Stimulated activated CD8-positive, alpha-beta memory T cell treated with anti-CD3 and anti-CD28 coated beads, Interleukin-4, amount 100 ng/mL, for 48 hours (primary cell): ENCODE measurements around the gene FLNC.

ENCODE experiments used
- DNase-seq: peaks from one replicate; pipeline ENCODE4 v3.0.0-alpha.2; 2020

The FLNC gene

DNA sequence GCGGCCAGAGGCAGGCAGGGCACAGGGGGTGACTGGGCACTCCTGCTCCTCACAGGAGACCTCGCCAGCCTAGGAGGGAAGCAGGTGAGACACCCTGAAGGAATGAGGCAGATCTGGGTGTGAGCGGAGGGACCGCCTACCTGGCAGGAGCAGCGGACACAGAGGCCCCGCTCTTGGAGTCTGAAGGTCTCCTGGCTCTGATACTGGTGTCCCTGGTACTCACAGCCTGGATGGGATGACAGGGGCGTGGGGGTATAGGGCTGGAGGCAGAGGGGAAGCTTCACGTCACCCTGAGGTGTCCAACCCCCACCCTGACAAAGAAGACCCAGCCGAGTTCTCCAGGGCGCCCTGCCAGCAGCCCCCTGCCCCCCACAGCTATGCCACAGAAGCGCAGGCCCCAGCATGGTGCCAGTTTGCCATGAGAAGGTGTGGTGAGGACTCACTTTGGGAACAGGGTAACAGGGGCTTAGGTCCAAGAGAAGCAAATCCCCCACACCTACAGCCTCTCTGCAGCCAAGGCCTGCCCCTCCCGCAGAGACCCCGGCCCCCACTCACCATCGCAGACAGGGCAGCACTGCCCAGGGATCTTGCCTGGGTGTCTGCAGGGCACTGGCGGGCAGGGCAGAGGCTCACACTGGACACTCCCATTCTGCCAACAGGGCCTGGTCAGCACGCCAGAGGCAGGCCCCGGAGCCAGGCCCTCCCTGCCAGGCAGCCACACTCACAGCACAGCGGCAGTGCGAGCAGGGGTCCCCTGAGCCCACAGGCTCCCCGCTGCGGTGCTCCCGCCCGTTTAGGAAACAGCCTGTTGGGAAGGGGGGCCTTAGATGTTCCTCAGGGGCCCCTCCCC is 63.3 kb downstream of the FLNC start:
- no peak for DNase-seq

DNA sequence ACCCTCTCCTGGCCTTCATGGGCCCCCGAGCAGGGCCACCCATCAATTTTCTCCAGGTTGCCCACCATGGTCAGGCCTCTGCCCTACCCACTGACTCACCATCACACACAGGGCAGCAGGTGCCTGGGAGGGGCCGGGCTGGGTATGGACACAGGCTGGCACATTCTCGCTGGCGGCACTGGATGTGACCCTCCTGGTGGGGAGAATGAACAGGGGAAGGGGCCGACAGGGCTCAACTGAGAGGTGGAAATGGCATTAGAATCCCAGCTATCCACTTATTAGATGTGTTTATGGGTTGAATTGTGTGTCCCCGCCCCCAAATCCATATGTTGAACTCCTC is 63.9 kb downstream of the FLNC start:
- DNase-seq: no peak

DNA sequence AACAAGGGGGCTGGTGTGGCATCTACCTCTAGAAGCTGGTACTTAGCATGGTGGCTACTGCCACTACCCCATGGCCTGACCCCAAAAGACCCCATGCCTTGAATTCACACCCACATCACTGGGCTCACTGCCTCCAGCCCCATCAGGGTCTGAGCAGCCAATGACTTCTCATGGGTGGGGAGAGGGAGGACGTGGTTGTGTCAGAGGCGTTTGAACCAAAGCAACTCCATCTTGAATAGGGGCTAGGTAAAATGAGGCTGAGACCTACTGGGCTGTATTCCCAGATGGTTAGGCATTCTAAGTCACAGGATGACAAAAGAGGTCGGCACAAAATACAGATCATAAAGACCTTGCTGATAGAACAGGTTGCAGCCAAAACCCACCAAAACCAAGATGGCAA is 65.1 kb downstream of the FLNC start:
- no peak for DNase-seq

DNA sequence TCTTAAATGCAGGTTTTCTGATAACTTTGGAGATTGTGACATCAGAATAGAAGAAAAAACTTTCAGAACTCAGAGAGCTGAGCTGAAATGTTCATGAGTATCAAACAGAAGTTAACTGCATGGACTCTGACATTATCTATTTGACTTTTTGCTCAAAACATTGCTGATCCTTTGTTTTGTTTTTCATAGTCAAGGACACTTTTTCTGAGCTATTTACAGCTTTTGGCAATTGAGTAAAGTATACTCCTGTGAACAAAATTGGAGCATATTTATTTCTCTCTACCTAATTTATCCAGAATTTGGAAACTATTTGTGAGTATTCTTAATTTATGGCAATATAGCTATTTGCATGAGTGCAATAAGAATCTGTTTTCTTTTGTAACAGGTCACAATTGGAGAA is 69.2 kb downstream of the FLNC start:
- no peak for DNase-seq

DNA sequence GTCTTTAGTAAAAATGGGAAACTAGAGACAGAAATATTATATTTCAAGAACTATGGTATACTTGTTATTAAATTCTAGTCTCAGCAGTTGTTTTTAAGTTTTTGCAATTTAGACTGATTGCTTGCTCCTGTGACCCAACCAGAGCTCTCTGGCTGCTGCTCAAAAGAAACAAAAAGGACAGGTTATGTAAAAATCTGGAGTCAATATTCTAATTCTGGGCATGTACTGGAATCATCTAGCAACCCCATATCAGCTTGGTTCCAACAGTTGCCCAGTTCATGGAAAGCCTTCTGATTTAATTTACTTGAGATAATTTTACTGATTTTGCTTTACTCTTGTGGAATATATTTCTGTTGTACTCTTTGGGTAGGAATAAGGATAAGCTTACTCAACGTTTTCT is 70.0 kb downstream of the FLNC start:
- no peak for DNase-seq

DNA sequence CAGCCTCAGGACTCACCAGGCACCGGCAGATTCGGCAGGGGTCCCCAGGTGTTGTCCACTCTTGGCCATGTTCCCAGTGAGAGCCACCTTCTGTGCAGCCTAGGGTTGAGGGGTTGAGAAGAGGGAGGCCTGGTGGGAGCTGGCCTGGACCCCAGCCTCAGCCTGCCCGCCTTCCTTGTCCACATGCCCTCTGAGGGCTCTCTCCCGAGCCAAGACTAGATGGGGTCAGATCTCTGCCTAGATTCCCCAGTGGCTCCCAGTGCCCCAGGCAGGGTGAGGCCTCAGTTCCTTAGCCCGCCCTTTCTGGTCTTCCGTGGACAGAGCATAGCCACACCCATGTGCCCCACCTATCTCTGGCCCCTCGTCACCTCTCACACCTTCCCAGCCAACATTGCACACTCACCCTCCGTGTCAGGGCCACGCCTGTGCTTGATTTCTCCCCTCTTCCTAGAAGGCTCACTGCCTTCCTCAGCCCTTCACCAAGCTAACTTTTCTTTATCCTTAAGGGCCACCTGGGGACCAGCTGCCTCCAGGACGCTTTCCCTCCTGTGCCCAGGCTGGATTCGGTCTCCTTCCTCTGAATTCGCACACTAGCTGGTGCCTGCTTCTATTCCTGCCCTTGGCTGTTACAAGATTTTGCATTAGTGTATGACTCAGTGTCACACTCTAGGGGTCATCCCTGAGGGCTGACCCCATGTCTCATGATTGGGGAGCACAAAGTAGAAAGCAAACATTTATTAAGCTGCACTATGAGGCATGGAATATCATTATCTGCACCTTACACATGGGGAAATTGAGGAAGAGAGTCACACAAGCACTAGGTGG is 72.8 kb downstream of the FLNC start:
- DNase-seq: no peak

DNA sequence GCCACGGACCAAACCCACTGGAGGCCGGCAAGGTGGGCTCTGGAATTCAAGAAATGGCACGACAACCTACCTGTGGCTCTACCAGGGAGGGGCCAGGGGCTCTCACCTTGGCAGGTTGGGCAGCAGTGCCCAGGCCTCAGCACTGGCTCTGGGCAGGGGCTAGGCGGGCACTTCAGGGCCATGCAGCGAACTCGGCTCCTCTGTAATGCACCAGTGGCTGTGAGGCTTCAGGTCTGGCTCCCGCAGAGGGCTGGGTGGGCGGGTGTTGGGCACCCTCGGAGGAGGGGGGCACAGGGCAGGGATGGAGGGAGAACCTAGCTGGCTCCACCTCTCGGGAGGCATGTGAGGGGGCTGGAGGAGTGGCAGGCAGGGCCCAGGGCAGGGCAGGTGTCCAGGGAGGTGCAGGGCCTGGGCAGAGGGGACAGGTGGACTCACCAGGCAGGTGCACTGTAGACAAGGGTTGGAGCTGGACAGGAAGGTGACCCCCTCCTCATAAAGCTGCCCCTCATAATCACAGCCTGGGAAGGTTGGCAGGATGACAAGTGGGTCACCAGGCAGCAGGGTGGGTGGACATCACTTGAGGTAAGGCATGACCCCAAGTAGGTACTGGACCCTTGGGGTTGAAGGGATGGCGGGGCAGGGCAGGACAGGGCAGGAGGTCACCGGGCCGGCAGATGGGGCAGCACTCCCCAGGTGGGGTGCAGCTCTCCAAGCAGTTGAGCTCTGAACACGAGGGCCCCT is 73.6 kb downstream of the FLNC start:
- DNase-seq: no peak

DNA sequence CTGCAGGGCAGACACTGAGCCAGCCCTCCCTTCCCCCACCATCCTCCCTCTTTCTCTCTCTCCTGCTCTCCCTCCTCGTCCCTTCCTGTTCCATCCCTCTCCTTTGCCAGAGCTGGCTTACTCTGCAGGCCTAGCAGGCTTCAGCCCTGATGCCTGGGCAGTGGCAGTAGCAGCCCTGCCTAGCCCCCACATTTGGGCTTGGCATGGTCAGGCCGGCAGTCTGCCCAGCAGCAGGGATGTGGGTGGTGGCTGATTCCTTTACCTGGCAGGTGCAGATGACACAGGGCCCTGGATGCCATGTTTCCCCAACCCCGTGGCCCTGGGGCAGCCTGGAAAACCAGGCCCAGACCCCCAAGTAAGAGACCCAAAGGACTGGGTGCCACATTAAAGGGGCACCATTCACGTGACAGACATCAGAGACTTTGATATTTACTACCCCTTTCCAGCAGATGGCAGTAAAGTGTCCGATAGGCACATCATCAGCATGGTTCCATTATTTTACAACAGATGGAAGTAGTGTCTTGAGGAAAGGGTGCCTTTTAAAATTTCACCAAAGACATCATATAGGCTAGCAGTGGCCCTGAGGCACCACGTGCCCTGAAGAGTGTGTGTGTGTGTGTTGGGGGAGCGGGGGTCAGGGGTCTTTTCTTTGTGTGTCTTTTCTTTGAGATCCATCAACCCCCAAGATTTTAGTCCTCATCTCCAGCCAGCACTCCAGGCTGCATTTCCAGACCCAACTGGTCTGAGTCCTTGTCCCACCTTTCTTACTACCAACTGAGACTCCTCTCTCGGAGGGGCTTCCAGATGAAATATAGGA is 74.4 kb downstream of the FLNC start:
- no peak for DNase-seq

DNA sequence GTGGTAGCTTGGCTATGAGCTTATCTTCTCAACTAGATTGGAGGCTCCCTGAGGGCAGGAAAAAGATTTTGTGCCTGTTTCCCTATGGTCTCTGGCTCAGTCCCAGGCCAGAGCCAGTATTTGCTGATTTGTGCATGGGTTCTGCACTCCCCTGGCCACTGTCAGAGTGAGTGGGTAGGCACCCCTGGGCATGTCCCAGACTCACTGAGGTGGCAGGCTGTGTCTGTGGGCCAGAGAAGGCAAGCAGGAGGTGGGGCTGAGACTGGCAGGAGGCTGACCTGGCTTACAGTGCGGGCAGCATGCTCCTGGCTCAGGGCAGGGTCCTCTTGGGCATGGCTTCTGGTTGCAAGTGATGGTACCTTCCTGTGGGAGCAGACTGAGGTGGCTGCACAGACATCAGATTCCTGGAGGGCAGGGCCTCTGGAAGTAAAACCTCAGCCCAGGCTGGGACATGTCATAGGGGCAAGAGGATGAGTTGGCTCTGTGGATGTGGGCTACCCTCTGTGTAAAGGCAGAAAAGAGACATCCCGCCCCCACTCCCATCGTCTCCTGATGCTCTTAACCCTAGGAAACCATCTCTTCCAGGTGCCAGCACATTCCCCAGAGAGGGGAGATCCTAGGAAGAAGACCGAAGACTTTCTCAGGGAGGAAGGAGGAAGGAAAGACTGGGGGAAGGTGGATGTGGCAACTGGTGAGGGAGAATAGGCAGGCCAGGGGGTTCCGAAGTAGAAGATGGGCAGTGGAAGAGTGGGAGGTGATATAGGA is 76.0 kb downstream of the FLNC start:
- DNase-seq: no peak

DNA sequence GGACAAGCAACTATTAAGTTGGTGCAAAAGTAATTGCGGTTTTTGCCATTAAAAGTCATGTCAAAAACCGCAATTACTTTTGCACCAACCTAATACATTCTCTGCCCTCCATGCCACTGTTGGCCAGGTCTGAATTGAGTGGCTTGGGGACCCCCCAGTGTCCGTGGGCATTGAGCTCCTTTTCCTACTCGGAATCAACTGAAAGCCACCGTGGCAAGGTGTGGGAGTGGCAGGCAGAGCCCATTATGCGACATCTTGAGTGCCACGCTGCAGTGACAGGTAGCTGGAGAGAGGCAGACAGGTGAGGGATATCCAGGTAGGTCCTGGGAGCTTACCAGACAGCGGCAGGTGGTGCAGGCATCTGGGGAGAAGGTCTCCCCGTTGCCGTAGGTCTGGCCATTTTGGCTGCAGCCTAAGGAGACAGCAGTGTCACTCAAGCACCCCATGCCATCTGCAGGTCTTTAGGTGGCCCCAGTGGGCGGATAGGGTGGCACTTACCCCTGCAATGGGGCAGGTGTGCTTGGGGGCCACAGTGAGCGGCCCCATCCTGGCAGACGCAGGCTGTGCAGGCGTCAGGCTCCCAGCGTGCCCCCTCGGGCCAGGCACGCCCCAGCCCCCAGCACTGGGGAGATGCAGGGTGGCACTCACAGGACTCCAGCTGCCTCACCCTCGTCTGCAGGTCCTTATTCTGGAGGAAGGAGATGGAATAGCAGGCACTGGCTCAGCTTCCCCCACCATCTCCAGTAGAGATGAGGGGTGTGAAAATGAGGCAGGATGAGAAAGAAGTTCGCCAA is 76.8 kb downstream of the FLNC start:
- DNase-seq: no peak
